ENCODE data around the gene ADORA1.

- TF ChIP-seq, protein P1, sequence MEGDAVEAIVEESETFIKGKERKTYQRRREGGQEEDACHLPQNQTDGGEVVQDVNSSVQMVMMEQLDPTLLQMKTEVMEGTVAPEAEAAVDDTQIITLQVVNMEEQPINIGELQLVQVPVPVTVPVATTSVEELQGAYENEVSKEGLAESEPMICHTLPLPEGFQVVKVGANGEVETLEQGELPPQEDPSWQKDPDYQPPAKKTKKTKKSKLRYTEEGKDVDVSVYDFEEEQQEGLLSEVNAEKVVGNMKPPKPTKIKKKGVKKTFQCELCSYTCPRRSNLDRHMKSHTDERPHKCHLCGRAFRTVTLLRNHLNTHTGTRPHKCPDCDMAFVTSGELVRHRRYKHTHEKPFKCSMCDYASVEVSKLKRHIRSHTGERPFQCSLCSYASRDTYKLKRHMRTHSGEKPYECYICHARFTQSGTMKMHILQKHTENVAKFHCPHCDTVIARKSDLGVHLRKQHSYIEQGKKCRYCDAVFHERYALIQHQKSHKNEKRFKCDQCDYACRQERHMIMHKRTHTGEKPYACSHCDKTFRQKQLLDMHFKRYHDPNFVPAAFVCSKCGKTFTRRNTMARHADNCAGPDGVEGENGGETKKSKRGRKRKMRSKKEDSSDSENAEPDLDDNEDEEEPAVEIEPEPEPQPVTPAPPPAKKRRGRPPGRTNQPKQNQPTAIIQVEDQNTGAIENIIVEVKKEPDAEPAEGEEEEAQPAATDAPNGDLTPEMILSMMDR (conservative IDR thresholded peaks at IDR 0.05): no peak
- no peak for TF ChIP-seq ZFX (IDR thresholded peaks at IDR 0.05)
Observed at GRCh38 chr1:203208181-203208580, 80.7 kb downstream of the ADORA1 start.
